ENCODE results near the gene PROSER3. TPM values are rescaled to one million over a fixed set of nuclear protein-coding genes. Genes with fewer than 3 reads are reported as not detected.

Gene PROSER3
- total and polyA plus RNA-seq, 9 of the 15 experiments (the other 6 are each of a cell fraction or from before 2014, with no cell fraction given), result 1.0 to 39.5 (median 5.1) TPM

GRCh38 chr19:35745328-35746086, 12.5 kb upstream of the PROSER3 start, which contains the start of the genes PSENEN and U2AF1L4 (continued):
- 0 out of 6 replicates have a peak, but pooled peaks of 1 of the 3 experiments have one; percentile 1 for TF ChIP-seq CTCF (IDR thresholded peaks at IDR 0.05 in 2 of 3, conservative IDR thresholded peaks at IDR 0.05 in 1 of 3; ENCODE audit: insufficient read depth in 2 of 3, low read depth in 1 of 3, low read length in 3 of 3)
- no peak; a peak in 2 of 6 replicates for TF ChIP-seq ZBTB11 (CRISPR knock-in tag; IDR thresholded peaks at IDR 0.05)
- no peak for TF ChIP-seq STAT6 (CRISPR knock-in tag; IDR thresholded peaks at IDR 0.05)
- TF ChIP-seq HNRNPLL (IDR thresholded peaks at IDR 0.05; ENCODE audit: low read depth, low read length, poor library complexity, severe bottlenecking), result peak; percentile 50
- TF ChIP-seq MBD1 (CRISPR knock-in tag; IDR thresholded peaks at IDR 0.05), result no peak
- peak; percentile 43 for TF ChIP-seq TAF1 (IDR thresholded peaks at IDR 0.05; ENCODE audit: control insufficient read depth, extremely low read depth, insufficient read depth, low read length, severe bottlenecking)
- TF ChIP-seq CBX2 (IDR thresholded peaks at IDR 0.05; ENCODE audit: insufficient read depth, low read length, poor library complexity, severe bottlenecking), result no peak
- TF ChIP-seq SMAD3 (CRISPR knock-in tag; conservative IDR thresholded peaks at IDR 0.05), result no peak
- no peak for TF ChIP-seq BRD9 (IDR thresholded peaks at IDR 0.05; ENCODE audit: low read depth, partially characterized antibody)
- TF ChIP-seq ZFP1 (CRISPR knock-in tag; IDR thresholded peaks at IDR 0.05), result no peak
- TF ChIP-seq ZC3H4 (CRISPR knock-in tag; IDR thresholded peaks at IDR 0.05; ENCODE audit: borderline replicate concordance), result no peak
- no peak for TF ChIP-seq EHMT2 (IDR thresholded peaks at IDR 0.05)
- TF ChIP-seq HCFC1 (IDR thresholded peaks at IDR 0.05; ENCODE audit: low read depth, low read length), result peak; percentile 92

All from K562 (cell line).